Measurements from ENCODE around the gene PPP1CA.

PPP1CA gene

GRCh38 chr11:67401495-67402191 is at the start of gene PPP1CA:
Gene PPP1CA, minus strand, starts transcription at chr11:67401858. Its CDS starts 76 bp downstream, at chr11:67401782.
- peak; percentile 95 for DNase-seq (ENCODE audit: low spot score)

DNA sequence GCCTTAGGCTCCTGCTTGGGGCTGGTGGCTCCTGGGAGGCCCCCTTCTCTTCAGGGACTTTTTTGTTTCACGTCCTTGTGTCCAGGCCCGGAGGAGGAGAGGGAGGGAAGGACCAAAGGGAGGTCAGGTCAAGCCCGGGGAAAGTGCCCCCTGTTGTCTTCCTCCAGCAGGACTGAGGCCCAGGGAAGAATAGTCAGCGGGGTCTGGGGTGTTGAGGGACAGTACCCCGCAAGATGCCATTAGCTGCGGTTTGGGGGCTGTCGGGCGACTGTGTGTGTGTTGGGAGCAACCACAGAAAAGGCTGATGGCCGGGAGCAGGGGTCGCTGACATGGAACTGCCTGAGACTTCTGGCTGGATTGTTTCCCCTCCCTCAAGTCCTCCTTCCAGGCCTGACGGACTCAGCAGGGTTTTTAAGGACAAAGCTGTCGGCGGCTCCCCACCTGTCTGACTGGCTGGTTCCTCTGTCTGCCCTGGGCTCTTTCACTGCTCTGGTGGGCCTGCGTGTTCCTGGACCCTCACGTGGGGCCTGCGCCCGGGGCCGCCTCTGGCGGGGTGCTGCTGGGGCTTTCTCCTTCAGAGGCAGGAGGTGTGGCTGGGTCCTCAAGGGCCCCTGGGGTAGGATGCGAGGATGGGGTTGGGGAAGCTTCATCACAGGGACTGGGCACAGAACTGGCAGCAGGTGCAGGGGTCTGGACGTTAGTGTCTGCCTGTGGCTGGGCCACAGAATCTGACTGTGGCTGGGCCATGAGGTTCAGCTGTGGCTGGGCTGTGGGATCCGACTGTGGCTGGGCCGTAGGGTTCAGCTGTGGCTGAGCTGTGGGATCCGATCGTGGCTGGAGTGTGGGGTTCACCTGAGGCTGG is 49.4 kb upstream of the PPP1CA start:
- DNase-seq (ENCODE audit: low spot score): no peak

DNA sequence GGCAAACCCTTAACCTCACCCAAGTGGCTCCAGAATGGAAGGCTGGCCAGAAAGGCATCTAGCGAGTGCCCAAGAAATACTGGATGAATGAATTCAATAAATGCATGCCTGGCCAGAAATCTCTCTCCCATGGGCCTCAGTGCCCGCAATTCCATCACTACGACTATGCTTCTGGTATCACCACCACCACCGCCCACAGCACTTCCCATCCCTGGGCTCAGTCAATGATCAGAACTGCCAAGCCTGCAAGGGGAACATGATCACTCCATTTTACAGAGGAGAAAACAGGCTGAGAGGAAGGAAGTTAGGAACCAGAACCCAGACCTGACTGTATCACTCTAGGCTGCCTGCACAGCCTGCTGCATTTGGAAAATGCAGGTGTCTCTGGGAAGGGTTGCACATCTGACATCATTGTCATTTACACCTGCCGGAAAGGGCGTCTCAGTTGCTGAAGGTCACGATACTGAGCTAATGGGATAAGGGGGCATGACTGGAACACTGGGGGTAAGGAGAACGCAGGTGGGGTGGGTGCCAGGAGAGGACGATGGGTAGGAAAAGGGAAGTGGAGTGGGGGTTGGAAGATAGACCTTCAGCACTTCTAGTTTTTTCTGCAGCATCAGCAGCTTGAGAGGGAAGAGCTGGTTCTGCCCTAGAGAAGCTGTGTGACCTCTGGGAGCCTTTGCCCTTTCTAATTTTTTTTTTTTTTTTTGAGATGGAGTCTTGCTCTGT is 47.6 kb upstream of the PPP1CA start:
- no peak for DNase-seq (ENCODE audit: low spot score)

- no peak for DNase-seq (ENCODE audit: low spot score)
These were observed 46.6 kb upstream of the PPP1CA start for GRCh38 chr11:67448220-67448609.

- DNase-seq (ENCODE audit: low spot score): no peak
These were observed 43.9 kb upstream of the PPP1CA start for GRCh38 chr11:67445515-67445914.

DNA sequence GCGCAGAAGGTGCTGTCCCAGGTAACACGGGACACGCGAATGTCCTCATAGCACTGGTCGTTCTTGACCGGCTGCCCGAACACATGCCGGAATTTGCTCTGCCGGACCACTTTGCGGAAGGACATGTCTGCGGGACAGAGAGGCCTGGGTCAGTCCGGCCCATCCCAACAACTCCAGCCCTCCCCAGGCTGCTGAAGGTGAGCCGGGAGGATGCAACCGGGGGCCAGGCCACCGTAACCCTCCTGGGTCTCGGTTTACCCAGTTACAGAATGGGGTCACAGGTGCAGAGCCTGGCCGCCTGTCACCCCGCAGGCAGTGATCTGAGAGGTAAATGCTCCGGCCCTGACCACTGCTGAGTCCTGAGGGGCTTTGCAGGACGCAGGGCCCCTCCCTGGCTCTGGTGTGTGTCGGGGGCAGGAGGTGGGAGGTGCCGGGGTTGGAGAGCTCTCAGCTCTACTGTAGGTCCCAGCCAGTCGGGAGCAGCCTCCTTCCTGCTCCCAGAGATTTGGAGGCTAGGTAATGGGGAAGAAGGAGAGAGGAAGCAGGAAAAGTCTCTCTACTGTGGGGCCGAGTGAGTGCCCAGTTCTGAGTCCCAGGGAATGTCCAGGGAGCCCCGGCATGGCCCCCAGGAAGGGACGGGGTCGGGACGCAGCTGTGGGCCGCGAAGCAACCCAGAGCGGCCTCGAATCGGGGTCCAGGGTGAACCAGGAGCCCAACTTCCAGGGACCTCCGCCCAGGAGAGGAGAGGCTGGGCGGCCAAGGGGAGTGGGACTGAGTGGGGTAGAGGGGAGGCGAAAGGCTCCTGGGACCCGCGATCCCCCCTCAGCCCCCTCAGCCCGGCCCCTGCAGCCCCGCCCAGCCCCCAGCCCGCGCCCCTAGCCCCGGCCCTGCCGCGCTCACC is 41.1 kb upstream of the PPP1CA start:
- DNase-seq (ENCODE audit: low spot score): no peak

DNA sequence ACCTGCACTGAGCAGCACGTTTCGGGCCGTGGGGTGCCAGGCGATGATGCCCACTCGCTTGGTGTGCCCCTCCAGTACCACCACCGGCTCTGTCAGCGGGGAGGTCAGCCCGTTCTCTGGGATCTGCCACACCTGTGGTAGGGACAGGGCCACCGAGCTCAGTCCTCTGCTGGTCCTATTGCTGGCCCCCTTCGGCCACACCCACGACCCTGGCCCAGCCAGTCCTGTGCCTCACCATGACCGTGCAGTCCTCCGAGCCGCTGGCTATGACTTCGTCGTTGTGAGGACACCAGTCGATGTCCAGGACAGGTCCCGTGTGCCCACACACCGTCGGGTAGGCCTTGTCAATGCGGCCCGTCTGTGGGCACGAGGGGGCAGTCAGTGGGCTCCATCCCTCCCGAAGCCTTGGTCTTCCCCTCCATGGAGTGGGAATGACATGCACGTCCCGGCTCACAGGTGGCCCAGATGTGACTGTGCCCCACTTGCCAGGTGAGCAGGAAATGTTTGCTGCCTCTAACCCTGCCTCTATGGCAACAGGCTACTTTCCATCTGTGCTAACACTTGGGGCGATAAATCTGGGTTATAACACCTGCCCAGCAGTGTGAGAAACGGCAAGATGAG is 40.2 kb upstream of the PPP1CA start:
- no peak for DNase-seq (ENCODE audit: low spot score)

GRCh38 chr11:67441098-67441563 is 39.5 kb upstream of the PPP1CA start:
- DNase-seq (ENCODE audit: low spot score): no peak

DNA sequence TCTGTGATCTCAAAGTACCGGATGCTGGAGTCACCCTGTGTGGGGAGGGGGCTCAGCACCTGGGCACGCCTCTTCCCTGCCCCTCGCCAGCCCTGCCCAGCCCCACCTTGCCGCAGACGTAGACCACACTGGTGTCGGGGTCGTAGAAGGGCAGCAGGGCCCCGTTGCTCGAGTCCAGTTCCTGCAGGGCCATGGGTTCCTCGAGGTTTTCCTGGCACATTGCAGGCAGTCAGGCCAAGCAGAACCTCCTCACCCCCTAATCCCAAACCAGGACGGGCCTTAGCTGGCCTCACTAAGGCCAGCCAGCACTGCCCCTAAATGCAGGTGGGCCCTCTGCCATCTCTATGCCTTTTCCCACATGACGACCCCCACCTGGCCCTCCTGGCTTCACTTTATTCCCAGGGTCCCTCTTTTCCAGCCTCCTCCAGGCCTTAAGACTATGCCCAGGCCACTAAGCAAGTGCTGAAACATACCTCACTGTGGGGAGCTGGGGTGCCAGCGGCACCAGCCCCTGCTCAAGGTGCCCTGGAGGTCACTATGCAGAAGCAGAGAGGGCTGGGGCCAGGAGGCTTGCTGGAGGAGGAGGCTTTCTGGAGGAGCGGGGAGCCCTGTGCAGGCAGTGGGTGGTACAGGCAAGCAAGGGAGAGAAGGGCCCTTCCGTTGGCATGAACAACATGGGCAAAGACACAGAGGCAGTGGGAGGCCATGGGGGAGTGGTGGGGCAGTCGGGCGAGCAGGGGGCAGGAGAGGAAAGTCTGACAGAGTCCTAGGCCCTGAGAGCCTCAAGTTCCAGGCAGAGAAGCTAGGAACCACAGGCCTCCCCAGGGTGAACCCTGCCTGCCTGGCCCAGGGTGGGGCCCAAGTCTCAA is 38.8 kb upstream of the PPP1CA start:
- no peak for DNase-seq (ENCODE audit: low spot score)

GRCh38 chr11:67439321-67440228 is 37.9 kb upstream of the PPP1CA start:
- DNase-seq (ENCODE audit: low spot score): no peak

DNA sequence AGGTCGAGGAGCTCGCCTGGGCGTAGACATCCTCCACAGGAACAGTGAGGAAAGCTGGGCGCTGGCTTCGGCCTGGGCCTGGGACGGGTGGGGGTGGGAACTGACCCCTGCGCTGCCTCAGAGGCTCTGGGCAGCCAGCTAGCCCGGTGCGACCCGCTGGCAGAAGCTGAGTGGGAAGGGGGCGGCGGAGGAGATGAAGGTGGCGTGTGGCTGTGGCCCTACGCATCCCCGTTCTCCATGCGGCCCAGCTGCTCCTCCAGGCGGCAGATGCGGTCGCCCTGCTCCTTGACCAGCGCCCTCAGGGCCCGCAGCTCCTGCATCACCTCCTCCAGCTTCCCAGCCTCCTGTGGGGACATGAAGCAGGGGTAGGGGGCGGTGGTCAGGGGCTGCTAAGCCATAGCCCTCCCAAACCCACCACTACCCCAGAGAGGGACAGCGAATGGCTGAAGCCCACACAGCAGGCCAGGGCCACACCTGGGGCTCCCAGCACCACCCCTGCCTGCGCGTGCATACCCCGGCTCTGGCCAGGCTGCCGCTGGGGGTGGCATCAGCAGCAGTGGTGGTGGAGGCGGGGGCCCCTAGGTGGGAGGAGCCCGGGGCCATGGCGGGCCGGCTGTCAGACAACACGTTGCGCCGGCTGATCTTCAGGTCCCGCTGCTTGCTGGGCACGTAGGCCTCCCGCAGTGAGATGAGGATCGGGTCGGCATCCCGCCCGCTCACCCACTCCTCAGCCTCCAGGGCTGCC is 36.7 kb upstream of the PPP1CA start:
- no peak for DNase-seq (ENCODE audit: low spot score)

DNA sequence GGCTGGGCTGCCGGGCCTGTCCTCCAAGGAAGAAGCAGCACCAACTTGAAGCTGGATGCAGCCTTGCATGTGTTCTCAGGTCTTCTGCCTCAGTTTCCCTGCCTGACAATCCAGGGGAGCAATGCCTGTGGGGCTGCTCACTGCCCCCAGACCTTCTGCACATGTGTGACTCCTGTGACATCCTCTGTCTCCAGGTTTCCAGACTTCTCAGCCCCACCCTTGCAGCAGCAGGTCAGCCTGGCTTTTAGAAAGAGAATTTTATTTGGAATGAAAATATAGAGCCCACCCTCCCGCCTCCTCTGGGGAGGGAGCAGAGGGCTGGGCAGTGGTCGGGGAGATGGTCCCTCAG is 36.1 kb upstream of the PPP1CA start:
- no peak for DNase-seq (ENCODE audit: low spot score)

GRCh38 chr11:67437082-67437808 is 35.6 kb upstream of the PPP1CA start, which contains the start of gene PTPRCAP:
Gene PTPRCAP, minus strand, starts transcription at chr11:67437682. Its CDS starts 63 bp downstream, at chr11:67437619.
- DNase-seq (ENCODE audit: low spot score): no peak

DNA sequence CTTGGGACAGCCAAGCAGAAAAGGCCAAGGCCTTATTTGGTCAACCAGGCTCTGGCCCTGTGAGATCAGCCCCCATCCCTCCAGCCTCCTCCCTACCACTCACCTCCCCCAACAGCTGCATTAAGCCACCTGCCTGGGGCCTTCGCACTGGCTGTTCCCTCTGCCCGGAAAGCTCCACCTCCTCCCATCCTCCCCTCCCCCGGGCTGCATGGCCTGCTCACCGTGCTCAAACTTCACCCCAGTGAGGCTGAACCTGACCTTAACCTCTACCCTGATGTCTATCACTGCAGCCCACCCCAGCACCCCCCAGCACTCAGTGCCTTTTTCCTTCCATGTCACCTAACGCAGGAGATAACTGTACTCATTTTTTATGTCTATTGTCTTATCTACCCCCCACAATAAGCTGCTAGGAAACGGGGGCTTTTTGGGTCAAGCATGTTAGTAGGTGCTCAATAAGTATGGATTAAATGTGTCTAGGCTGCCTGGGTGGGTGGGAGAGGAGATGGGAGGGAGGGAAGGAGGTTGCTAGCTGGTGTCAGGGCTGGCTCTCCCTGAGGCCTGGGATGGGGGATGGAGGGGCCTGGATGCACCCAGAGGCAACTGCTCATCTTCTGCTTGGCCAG is 34.9 kb upstream of the PPP1CA start:
- no peak for DNase-seq (ENCODE audit: low spot score)

GRCh38 chr11:67435727-67436458 is 34.2 kb upstream of the PPP1CA start:
- DNase-seq (ENCODE audit: low spot score): no peak

- no peak for DNase-seq (ENCODE audit: low spot score)
These were observed 33.5 kb upstream of the PPP1CA start for GRCh38 chr11:67435031-67435726.

All from COLO829 (cell line).